Measurements from ENCODE around the gene FMNL2.

Gene FMNL2

GRCh38 chr2:152623775-152624174 lies 288.8 kb downstream of the FMNL2 start:
- no peak for DNase-seq

- DNase-seq, result no peak
Observed at GRCh38 chr2:152624805-152625204, 289.8 kb downstream of the FMNL2 start.

GRCh38 chr2:152626911-152627339 lies 292.0 kb downstream of the FMNL2 start:
- no peak for DNase-seq

GRCh38 chr2:152627351-152627957 lies 292.5 kb downstream of the FMNL2 start:
- no peak for DNase-seq

GRCh38 chr2:152629202-152629601 lies 294.2 kb downstream of the FMNL2 start:
- DNase-seq, result no peak

GRCh38 chr2:152630466-152630865 lies 295.5 kb downstream of the FMNL2 start:
- DNase-seq, result no peak

GRCh38 chr2:152632736-152633135 lies 297.8 kb downstream of the FMNL2 start:
- no peak for DNase-seq

GRCh38 chr2:152635635-152636298 lies 300.8 kb downstream of the FMNL2 start:
- DNase-seq, result peak; percentile 62

GRCh38 chr2:152637251-152637650 lies 302.3 kb downstream of the FMNL2 start:
- DNase-seq, result no peak

- DNase-seq, result no peak
Observed at GRCh38 chr2:152638056-152638455, 303.1 kb downstream of the FMNL2 start.

GRCh38 chr2:152638590-152638989 lies 303.6 kb downstream of the FMNL2 start:
- DNase-seq, result no peak

GRCh38 chr2:152644189-152644873 lies 309.4 kb downstream of the FMNL2 start:
- no peak for DNase-seq

GRCh38 chr2:152646264-152646663 lies 311.3 kb downstream of the FMNL2 start:
- no peak for DNase-seq

GRCh38 chr2:152646775-152647174 lies 311.8 kb downstream of the FMNL2 start:
- no peak for DNase-seq

- no peak for DNase-seq
Observed at GRCh38 chr2:152647552-152647951, 312.6 kb downstream of the FMNL2 start.

GRCh38 chr2:152648336-152648735 lies 313.4 kb downstream of the FMNL2 start:
- no peak for DNase-seq

GRCh38 chr2:152649997-152650396 lies 315.0 kb downstream of the FMNL2 start:
- no peak for DNase-seq

- DNase-seq, result no peak
Observed at GRCh38 chr2:152650768-152651371, 315.9 kb downstream of the FMNL2 start.

GRCh38 chr2:152651834-152652233 lies 316.9 kb downstream of the FMNL2 start:
- no peak for DNase-seq

GRCh38 chr2:152655880-152656279 lies 320.9 kb downstream of the FMNL2 start:
- DNase-seq, result no peak

GRCh38 chr2:152657043-152657442 lies 322.1 kb downstream of the FMNL2 start:
- DNase-seq, result no peak

GRCh38 chr2:152658221-152658620 lies 323.2 kb downstream of the FMNL2 start:
- DNase-seq, result no peak

GRCh38 chr2:152661076-152661475 lies 326.1 kb downstream of the FMNL2 start:
- no peak for DNase-seq

- DNase-seq, result no peak
Observed at GRCh38 chr2:152664725-152665124, 329.8 kb downstream of the FMNL2 start.

Data from left hindlimb (tissue), 1 donor.